ENCODE data around the gene KLHL40. TPM values are rescaled to one million over a fixed set of nuclear protein-coding genes. Genes with fewer than 3 reads are reported as not detected.

The KLHL40 gene
- polyA plus RNA-seq, 1 donor from 2014 or later = not detected

DNA sequence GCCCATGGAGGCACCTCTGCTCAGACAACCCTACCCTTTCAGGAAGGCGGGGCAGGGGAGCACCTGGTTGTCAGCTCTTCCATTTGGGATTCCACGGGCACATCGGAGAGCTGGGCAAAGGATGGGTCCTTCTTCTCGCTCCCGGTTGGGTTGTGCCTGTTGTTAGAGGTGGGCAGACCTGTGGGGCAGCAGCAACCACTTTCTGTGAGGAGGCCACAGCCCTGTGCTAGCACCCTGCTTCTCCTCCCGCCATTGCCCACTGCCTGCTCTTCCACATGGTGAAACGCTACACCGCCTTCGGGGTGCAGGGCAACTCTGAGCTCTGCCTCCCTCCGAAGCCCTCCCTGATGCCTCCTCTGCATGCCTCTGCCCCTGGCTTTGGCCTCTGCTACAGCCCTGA is 24.3 kb downstream of the KLHL40 start:
- Histone ChIP-seq H3K27ac (ENCODE audit: low read length) (no peak overlapping the region), H3K9ac (ENCODE audit: low read length) (no peak overlapping the region), H3K4me3 (ENCODE audit: low read length) (no peak overlapping the region), H3K4me2 (ENCODE audit: low read length) (no peak overlapping the region), H3K9me3 (ENCODE audit: low read length) (no peaks in the 10 kb centered on the region), H3K27me3 (ENCODE audit: insufficient read depth, low read depth, low read length) (no peaks in the 10 kb centered on the region), H3K9me2 (ENCODE audit: insufficient read depth, low read length) (no peaks in the 10 kb centered on the region), H3K79me2 (replicated peaks; ENCODE audit: insufficient read depth, low read length) (no peaks in the 10 kb centered on the region), H4K20me1 (ENCODE audit: insufficient read depth) (no peaks in the 10 kb centered on the region), H3K36me3 (ENCODE audit: insufficient read depth, low read length) (no peaks in the 10 kb centered on the region), H2AFZ (ENCODE audit: low read depth, low read length) (no peak overlapping the region), H3F3A (ENCODE audit: insufficient read depth, low read length, poor library complexity, severe bottlenecking) (no peaks in the 10 kb centered on the region)
- TF ChIP-seq RAD21 (conservative IDR thresholded peaks at IDR 0.05) (no peak), CTCF (IDR thresholded peaks at IDR 0.05; ENCODE audit: poor library complexity, severe bottlenecking) (no peak), POLR2AphosphoS5 (IDR thresholded peaks at IDR 0.05) (no peak), SMC3 (conservative IDR thresholded peaks at IDR 0.05; ENCODE audit: poor library complexity) (no peak)

DNA sequence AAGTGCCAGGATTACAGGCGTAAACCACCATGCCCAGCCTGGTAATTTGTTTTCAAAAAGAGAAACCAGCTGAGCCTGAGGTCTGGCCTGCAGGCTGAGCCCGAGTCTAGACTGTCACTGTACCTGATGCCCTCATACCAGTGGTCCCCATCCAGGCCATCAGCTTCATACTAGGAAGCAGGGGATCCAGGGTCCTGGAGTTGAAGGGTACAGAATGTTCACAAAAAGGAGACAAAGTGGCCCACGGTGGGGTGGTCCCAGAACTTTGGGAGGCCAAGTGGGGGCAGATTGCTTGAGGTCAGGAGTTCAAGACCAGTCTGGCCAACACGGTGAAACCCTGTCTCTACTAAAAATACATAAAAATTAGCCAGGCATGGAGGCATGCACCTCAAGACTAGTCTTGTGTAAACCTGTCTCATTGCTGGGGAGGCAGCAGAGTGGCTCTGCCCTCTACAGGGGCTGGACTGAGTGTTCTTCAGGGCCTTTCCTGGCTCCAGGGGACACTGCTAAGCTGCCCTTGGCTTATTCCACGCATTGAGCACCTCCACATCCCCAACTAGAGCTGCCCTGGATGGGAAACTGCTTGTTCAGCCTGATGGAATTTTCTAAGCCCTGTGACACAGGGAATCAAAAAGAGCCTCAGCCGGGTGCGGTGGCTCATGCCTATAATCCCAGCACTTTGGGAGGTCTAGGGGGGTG is 25.1 kb downstream of the KLHL40 start:
- no peak overlapping the region for H2AFZ ChIP-seq (ENCODE audit: low read depth, low read length)
- no peaks in the 10 kb centered on the region for H3F3A ChIP-seq (ENCODE audit: insufficient read depth, low read length, poor library complexity, severe bottlenecking)
- TF ChIP-seq CTCF (IDR thresholded peaks at IDR 0.05; ENCODE audit: poor library complexity, severe bottlenecking) = no peak
- TF ChIP-seq MXI1 (conservative IDR thresholded peaks at IDR 0.05; ENCODE audit: poor library complexity, severe bottlenecking) = no peak
- TF ChIP-seq REST (IDR thresholded peaks at IDR 0.05; ENCODE audit: borderline replicate concordance) = no peak
- TF ChIP-seq TAF1 (IDR thresholded peaks at IDR 0.05; ENCODE audit: low read depth) = no peak
- TF ChIP-seq POLR2AphosphoS5 (IDR thresholded peaks at IDR 0.05) = no peak
- no peak for TF ChIP-seq SMC3 (conservative IDR thresholded peaks at IDR 0.05; ENCODE audit: poor library complexity)
- no peak for TF ChIP-seq EP300 (conservative IDR thresholded peaks at IDR 0.05; ENCODE audit: poor library complexity, severe bottlenecking)
- TF ChIP-seq EZH2 (IDR thresholded peaks at IDR 0.05; ENCODE audit: borderline replicate concordance, insufficient read depth, low read length, poor library complexity, severe bottlenecking) = no peak
- TF ChIP-seq RAD21 (conservative IDR thresholded peaks at IDR 0.05) = no peak
- H3K9me3 ChIP-seq (ENCODE audit: low read length) = no peaks in the 10 kb centered on the region
- no peaks in the 10 kb centered on the region for H3K9me2 ChIP-seq (ENCODE audit: insufficient read depth, low read length)
- no peaks in the 10 kb centered on the region for H3K36me3 ChIP-seq (ENCODE audit: insufficient read depth, low read length)
- no peaks in the 10 kb centered on the region for H3K27me3 ChIP-seq (ENCODE audit: insufficient read depth, low read depth, low read length)
- no peaks in the 10 kb centered on the region for H3K79me2 ChIP-seq (replicated peaks; ENCODE audit: insufficient read depth, low read length)
- H3K4me2 ChIP-seq (ENCODE audit: low read length) = no peak overlapping the region
- no peak overlapping the region for H3K9ac ChIP-seq (ENCODE audit: low read length)
- H4K20me1 ChIP-seq (ENCODE audit: insufficient read depth) = no peaks in the 10 kb centered on the region
- H3K27ac ChIP-seq (ENCODE audit: low read length) = no peak overlapping the region
- no peak overlapping the region for H3K4me3 ChIP-seq (ENCODE audit: low read length)
